Thyroid gland (tissue), 4 donors: ENCODE data around the gene LAMTOR4.

Source experiments
- CTCF ChIP-seq, 6 experiments: fragments of 200-600 bp in 3 of 6; fragments of 450-650 bp in 3 of 6; sonication (generic) in 3 of 6; IDR thresholded peaks; one replicate each; pipeline ENCODE4 v1.5.1; 2016 to 2019; ENCODE audit warnings: antibody characterized with exemption in 6 of 6, mild to moderate bottlenecking in 2 of 6, inconsistent platforms in 1 of 6, moderate library complexity in 1 of 6
- POLR2A ChIP-seq, 2 donors: fragments of 450-650 bp; IDR thresholded peaks; one replicate each; pipeline ENCODE4 v1.6.1; 2017; ENCODE audit warnings: antibody characterized with exemption in 2 of 2, mild to moderate bottlenecking in 2 of 2, moderate library complexity in 1 of 2

DNA sequence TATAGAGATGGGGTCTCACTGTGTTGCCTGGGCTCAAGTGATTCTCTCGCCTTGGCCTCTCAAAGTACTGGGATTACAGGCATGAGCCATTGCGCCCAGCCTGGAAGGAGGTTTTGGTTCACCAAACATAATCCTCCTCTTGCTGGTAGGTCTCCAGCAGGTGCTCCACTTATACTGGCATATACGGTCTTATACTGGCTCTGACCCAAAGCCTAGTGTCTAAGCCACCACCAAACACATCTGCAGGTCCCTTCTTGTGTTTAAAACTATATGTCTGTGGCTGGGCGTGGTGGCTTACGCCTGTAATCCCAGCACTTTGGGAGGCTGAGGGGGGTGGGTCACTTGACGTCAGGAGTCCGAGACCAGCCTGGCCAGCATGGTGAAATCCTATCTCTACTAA is 16.6 kb upstream of the LAMTOR4 start:
- TF ChIP-seq CTCF (IDR thresholded peaks at IDR 0.05), result no peak
- no peak for TF ChIP-seq POLR2A (IDR thresholded peaks at IDR 0.05)
